GM19238 (cell line): ENCODE results near the gene TNFRSF25.
"Not testable (repeated sequence)": the region's sequence is repeated elsewhere in the genome, so short reads cannot be mapped to it uniquely, and the experiment has no call there.

Source experiments
- DNase-seq: peaks from one replicate; pipeline ENCODE4 v3.0.0; 2011; ENCODE audit warnings: low spot score; ENCODE audit not compliant: insufficient read length

TNFRSF25 gene

DNA sequence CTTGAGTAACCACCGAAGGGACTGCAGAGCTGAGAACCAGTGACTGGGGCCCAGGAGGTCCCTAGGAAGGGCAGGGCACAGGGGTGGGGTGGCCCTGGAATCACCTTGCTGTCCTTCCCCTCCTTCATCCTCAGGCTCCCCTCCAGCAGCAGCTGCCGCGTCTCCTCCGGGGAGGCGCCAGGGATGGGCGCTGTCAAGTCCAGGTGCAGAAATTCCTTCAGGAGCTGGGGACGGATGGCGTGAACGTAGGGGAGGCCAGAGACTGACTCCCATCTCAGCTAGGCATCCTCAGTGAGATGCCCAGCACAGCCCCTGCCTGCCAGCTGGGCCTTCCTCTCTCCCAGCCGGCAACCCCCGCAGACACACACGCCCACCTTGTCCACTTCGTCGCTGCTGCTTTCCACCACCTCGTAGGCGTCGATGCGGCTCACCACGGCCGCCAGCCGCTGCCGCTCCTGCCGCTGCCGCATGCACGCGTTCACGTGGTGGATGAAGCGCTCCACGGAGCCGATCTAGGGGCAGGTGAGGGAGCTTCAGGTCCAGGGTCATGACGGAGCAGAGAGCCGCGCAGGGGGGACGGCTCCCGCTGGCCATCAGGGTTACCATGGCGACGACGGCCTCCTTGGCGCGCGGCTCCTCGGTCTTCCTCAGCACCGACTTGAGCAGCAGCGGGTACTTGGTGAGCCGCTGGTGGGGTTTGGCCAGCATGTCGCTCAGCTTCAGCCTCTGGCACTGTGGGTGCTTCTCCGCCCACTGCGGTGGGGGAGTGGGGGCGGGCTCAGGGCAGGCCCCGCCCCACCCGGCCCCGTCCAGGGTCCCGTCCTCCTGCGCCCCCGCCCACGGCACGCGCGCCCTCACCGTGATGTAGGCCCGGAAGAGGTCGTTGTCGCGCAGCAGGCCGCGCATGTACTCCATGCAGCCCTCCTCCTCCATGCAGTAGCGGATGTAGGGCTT, 4.4 kb upstream of the TNFRSF25 start:
- DNase-seq = no peak

DNA sequence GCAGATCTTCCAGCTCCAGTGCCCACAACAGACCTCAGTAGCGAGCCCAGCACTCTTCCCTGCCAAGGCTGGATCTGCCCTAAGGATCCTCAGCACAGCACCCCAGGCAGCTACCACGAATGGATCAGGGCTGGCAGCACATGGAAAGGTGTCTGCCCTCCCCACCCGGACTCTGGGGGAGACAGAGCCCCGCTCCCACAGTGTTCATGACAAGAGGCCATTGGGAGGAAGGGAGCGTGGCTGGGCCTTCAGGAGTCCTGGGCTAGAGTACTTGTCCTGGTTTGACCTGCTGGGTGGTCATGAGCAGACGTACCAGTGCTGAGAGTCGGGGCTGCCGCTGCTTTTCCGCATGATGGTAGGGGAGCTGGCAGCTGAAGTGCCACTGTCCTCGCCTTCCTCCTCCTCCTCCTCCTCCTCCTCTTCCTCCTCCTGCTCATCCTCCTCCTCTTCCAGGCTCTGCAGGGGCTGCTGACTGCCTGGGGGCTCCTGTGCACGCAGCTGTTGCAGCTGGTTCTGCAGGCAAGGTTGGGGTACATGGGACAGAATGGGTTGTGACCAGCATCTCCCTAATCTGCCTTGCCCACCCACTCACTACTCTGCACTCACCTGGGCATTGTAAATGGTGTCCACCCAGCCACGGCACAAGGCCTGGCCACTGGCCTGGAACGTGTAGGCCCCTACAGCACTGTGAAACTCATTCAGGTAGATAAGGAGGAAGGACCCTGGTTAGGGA, 2.9 kb upstream of the TNFRSF25 start:
- DNase-seq = no peak

DNA sequence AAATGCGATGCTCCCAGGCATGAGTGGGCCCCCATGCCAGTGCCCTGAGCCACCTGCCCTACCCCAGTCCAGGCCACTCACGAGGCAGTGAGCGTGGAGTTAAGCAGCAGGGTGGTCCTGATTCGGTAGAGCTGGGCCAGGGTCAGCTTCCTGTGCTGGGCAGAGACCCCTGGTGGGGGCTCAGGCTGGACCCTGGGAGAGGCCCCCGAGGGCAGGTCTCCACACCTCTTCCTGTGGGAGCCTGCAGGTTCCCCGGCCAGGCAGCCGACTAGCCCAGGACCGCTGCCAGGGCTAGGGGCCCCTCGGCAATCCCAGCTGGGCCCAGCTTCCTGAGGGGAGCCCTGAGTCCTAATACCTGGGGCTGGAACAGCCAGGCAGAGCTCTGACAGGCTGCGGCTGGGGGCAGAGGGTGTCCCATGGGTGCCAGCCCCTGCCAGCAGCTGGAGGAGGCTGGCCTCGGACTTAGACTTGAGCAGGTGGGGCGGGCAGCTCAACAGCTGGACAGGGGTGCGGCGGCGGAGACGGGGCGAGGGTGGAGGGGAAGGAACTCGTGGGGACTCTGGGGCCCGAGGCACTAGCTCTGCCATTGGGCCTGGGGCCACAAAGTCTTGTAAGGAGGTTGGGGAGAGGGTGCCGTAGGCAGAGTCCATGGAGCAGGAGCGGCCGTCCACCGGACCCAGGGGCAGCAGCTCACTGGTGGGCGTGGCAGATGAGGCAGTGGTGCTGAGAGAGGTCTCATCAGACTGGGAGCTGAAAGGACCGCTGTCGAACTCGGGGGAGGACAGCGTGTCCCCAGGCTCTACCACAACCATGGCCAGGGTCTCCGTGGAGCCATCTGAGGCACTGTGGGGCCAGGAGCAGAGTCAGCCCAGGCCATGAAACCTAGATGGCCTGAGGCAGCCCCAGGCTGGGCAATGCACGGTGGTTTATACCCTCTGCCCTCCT, 2.0 kb upstream of the TNFRSF25 start:
- DNase-seq = no peak

DNA sequence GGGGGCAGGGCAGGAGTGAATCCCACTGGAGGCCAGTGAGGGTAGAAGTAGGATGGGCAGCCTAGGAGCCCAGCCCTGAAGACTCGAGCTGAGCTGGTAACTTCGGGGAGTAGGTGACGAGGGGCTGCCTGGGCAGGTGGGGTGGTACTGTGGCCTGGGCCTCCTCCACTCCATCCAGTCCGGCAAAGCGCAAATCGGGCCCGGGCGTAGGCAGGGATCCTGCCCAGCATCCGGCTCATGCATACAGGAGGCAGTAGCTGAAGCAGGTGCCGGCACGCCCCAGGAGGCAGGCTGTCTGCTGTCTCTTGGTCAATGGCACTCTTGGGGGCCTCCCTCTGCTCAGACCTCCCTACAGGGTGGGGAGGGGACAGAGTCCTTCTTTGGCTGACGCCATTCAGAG, 1.3 kb upstream of the TNFRSF25 start:
- DNase-seq = no peak

DNA sequence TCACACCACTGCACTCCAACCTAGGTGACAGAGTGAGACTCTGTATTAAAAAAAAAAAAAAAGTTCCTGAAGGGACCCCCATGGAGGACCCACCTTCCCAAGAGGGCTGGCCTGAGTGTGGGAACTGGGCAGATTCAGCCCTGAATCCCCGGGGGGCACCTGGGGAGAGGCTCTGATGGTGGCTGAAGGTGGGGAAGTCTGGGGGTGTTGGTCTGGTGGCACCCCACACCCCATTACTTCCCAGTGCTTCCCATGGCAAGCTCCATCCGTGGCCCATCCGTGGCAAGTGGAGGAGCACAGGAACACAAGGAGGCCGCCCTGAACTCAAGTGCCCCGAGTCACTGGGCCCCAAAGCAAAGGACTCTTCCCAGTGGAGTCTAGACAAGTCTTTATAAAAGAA, 778 bp upstream of the TNFRSF25 start:
- no peak for DNase-seq

DNA sequence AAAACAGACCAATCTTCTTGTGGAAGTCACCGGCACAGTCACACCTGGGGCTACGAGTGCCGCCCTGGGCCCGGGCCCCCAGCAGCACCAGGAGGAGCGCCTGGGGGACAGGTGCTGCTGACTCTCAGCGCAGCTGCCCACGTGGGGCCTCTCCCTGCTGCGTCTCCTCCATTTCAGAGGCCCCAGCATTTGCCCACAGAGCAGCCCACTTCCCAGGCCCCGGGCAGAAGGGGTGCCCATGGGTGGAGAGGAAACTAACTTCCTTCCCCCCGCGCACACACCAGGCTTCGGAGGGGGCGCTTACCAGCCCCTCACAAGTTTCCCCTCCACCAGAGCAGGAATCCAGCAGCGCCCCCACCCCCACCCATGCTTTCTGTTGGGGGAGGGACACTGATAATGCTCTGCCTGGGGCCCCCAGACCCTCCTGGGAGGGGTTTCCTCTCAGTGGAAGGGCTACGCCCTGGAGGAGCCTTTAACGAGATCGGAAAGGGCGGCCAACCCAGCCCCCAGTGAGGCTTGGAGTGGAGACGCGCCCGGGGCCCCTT, 440 bp downstream of the TNFRSF25 start:
- DNase-seq = no peak

DNA sequence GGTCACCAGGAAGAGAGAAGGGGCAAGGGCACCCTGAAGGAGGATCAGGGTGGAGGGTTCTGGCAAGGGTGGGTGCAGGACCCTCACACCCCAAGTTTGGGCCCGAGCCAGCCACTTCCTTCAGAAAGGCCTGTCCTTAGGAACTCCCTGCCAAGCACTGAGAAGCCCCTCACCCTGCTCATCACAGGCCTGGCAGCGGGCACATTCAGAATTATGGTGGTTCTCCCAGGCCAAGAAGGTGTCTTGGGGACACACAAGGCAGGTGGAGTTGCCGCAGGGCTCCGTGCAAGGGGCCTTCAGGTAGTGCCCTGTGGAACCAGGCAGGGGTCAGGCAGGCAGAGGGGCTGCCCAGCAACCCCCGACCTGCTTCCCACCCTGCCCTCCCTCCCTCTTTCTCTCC, 1.1 kb downstream of the TNFRSF25 start:
- no peak for DNase-seq

DNA sequence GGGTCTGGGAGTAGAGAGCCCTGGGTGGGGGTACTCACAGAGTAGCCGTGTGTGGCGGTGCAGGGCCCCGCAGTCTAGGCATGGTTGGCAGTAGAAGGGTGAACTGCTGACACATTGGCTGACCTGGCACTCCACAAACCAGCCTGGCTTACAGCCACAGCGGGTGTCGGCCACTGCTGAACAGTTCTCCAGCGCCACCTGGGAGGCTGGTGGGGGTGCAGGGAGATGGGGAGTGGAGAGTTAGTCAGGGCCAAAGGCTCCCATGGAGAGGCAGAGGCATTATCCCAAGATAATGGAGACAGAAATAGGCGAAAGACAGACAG, 1.5 kb downstream of the TNFRSF25 start:
- DNase-seq = no peak

DNA sequence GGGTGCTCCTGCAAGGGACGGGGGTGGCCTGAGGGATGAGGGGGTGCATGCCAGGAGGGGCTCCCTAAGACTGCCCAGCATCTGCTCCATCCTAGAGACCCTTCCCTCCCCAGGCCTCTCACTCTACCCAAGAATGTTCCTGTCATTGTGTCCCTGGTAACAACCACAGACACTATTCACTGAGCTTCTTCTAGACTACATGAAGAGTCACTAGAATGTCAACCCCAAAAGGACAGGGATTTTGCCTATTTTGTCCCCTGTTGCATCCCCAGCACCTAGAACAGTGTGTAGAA, 2.9 kb downstream of the TNFRSF25 start:
- no peak for DNase-seq

DNA sequence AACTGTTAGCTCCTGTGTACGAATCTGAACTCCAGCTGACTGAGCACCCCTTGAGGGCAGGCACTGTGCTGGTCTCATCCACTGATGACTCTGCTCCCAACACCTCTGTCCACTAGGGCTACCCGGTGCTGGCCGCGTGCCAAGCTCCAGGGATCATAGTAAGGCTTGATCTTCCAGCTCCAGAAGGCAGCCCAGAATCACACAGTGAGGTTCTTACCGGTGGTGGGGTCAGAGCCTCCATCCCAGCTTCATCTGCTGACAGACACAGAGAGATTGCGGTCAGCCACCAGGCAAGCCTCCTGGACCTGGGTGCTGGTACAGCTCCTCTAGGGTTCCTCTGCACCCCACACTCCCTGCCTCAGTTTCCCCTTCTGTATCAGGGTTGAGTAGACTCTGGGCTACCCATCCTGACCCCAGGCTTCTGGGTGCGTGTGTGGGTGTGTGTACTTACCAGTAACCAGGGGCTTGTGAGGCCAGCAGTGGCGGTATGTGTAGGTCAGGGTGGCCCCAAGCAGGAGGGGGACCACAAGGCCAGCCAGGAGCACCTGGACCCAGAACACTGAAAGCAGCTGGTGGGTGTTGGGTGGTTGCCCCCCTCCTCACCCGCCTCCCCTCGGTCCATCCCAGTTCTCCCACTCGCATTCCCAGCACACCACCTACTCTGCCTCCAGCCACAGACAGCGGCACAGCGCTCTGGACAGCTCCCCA, 3.4 kb downstream of the TNFRSF25 start:
- DNase-seq = no peak

DNA sequence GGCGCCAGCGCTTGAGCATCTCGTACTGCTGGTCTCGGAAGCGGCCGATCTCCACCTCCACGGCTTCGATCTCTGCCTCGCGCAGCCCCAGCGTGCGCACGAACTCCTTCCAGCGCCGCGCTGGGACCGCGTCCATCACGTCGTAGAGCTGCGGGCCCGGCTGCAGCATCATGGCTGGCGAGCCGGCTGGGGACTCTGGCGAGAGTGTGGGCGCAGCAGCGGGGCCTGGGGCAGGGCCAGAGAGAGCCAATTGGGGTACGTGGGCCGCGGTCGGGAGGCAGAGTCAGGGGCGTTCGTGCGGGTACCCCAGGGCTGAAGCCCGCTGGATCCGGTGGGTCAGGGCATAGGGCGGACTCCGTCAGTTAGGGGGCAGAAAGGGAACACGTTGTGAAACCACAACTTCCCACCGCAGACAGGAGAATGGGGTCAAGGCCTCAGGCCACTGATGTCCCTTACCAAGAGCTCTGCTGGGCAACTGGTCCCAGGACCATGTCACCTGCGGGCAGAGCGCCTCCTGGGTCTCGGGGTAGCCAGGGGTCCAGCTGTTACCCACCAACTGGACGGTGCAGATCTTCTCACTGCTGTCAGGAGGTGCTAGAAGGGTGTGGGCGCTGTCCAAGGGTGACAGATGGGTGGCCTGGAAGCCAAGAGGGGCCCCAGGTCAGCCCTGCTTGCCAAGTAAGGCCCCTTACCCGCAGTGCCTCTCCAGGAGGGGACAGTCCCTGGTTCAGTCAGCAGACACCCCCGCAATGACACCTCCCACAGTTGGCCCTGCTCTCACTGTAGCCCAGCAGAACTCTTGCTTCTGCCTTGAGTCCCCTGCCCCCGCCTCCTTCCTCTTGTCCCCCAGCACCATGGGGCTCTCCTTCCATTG, 4.2 kb downstream of the TNFRSF25 start:
- no peak for DNase-seq

DNA sequence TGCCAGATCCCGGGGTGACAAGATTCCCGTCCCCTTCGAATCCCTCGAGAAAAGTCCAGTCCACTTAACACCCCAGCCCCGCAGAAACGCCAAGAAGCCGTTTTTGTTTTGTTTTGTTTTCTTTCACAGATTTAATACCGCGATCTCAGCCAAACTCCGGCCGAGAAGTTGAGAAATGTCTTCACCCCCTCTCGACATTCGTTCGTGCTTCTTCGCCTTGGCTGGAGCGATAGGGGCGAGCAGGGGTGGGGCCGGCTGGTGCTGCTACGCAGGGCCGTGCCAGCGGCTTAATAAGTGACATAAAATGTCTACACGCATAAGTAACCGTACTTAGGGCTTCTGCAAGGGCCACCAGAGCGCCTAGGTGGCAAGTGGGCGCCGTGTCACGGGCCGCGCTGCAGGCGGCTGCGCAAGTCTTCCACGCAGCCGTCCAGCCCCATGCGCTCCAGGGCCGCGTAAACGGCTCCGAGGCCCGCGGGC, 4.9 kb downstream of the TNFRSF25 start:
- DNase-seq = no peak

DNA sequence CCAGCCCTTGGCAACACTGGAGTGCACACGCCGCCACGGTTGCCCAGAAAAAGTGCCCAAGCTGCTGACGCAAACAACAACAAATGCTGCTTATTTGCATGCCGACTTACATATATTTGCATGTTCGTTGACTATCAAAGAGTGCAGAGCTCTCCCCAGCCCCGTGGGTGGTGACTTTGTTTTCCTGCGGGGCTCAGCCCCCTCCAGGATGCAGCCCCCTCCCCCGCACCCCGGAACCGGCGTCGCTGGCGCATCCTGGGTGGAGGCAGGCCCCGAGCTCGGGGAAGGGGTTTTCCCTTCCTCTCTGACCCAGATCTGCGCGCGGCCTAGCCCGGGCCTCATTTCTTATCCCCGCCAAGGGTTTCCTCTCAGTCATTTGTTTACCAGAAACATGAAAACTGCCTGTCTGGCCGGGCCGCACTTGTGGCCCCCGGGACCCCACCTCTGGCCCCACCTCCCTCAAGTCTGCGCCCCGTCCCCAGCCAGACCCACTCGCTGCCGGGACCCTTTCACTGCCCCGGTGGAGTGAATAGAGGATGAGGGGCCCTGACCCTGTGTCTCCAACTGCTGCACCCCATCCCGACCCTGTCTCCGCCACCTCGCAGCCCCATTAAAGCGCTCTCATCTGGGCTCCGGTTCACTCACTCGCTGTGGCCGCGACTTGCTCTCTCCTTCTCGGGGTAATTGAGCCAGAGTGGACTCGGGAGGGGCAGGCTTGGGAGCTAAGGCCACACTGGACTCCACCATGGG, 5.5 kb downstream of the TNFRSF25 start:
- peak; percentile 50 for DNase-seq

DNA sequence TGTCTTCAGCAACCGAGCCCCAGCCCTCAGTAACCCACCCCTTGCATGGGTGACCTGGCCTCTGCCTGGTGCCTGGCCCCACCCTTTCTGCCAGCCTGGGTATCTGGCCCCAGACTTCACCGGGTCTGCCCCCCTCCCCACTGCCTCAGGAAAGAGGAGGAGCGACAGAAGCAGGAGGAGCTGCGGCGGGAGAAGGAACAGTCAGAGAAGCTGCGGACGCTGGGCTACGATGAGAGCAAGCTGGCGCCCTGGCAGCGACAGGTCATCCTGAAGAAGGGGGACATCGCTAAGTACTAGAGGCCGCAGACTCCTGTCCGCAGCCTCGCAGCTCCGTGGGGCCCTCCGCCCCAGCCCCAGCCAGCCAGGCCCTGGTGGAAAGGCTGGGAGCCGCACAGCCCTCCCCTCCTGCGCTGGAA, 6.1 kb downstream of the TNFRSF25 start:
- no peak for DNase-seq

DNA sequence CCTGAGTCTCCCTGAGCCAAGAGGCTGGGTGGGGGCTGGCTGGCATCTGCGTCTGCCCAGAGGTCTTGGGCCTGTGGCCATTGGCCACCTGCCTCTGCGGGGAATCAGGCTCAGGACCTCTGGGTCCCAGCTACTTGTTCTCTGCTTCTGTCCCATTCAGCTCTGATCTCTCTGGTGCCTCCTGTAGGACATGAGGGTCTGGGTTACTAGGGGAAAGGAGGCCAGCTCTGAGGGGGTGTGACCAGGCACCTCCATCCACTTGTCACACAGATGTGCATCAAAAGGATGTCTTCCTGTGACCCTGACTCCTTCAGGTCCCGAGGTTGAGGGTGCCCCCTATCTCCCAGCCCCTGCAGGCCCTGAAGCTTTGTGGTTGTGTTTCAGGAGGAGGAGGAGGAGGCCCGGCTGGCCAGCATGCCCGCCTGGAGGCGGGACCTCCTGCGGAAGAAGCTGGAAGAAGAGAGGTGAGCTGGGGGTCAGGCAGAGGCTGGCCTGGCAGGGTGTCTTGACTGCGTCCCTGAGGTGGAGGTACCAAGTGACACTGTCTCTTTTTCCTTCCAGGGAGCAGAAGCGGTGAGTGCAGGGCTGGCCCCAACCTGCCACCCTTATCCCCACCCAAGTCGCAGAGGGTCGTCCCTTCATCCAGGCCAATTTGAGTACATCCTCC, 9.0 kb downstream of the TNFRSF25 start:
- no peak for DNase-seq

DNA sequence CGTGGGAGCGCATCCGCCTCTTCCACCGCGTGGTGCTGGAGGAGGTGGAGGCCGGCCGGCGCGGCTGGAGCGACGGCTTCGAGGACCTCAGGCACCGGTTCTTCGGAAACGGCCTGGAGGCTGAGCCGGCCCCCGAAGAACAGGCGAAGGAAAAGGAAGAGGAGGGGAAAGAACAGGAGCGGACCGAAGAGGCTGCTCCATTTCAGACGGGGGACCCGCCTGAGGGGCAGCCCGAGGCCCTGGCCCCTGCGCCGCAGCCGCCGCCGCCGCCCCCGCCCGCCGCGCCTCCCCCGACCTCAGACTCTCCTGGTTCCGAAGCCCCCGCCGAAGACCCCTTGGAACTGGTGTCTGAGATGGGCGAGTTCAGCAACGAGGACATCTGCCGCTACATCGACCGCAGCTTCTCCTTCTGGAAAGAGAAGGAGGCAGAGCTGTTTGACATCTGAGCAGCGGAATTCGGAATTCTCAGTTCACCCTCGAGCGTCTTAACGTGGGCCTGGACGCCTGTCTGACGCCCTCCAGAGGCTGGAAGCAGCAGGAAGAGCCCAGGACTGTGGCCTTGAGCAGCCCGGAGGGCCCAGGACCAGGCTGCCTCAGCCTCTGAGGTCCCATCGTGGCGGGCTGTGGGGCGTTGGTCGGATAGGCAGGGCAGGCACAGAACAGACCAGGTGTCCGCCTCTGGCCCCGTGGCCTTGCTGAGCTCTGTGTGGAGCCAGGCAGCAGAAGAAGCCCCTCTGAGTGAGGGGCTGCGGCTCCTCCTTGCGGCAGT, 10.0 kb downstream of the TNFRSF25 start:
- DNase-seq = not testable (repeated sequence)

DNA sequence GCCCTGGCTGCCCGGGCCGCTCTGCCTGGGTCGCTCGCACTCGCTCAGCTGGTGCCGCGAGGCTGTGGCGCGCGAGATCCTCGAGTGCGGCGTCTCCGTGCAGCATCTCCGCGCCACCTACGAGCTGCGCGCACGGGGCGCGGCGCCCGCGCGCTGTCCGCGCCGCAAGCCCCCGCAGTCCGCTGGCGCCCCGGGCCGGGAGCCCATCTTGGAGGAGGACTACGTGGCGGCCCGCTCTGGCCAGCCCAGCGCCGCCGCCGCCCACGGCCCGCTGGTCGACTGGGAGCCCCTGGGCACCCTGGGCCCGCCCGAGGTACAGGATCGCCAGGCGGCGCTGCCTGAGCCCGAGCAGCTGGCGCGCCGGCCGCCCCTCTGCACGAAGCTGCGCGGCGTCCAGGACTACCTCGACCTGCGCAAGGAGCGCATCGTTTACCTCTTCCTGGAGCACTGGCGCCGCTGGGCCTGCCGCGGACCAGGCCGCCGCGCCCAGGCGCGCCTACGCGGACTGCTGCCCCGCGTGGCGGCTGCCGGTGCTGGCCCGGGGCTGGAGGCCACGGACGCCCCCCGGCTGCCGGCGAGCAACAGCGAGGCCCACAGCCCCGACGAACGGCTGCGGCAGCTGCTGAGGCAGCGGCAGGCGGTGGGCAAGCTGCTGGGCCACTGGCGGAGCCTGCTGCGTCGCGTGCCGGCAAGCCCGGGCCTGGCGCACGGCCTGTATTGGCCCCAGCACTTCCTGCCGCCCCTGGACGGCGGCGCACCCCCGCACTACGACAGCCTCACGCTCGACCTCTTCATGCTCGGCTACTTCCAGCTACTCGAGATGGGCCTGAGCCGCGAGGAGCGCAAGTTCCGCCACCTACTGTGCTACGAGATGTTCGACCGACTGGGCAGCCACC, 10.9 kb downstream of the TNFRSF25 start:
- DNase-seq = no peak
